Nephron progenitor cell (in vitro differentiated cells): ENCODE data around the gene DPP3.

ENCODE experiments used
- DNase-seq: peaks from one replicate; pipeline ENCODE4 v3.0.0; 2021
- H3K27ac Mint-ChIP-seq: 2 replicates; pipeline ENCODE4 v1.8.0; 2021; ENCODE audit warnings: mild to moderate bottlenecking, moderate library complexity, mixed read lengths
- H3K27me3 Mint-ChIP-seq: 2 replicates; pipeline ENCODE4 v1.8.0; 2021; ENCODE audit warnings: mild to moderate bottlenecking, low read depth, mixed read lengths; ENCODE audit not compliant: poor library complexity
- H3K36me3 Mint-ChIP-seq: 2 replicates; pipeline ENCODE4 v1.8.0; 2021; ENCODE audit warnings: low read depth, mixed read lengths
- H3K4me1 Mint-ChIP-seq: 2 replicates; pipeline ENCODE4 v1.8.0; 2021; ENCODE audit warnings: mixed read lengths
- H3K4me3 Mint-ChIP-seq: 2 replicates; pipeline ENCODE4 v1.8.0; 2021; ENCODE audit warnings: mild to moderate bottlenecking, moderate library complexity, mixed read lengths
- H3K9me3 Mint-ChIP-seq: 2 replicates; pipeline ENCODE4 v1.8.0; 2021; ENCODE audit warnings: mild to moderate bottlenecking, moderate library complexity, mixed read lengths
- TF ChIP-seq, protein P1 (sequence below): fragments of 200-600 bp; sonication (generic); IDR thresholded peaks from 2 replicates; pipeline ENCODE4 v1.5.0; 2021; ENCODE audit warnings: antibody characterized with exemption

Gene DPP3

DNA sequence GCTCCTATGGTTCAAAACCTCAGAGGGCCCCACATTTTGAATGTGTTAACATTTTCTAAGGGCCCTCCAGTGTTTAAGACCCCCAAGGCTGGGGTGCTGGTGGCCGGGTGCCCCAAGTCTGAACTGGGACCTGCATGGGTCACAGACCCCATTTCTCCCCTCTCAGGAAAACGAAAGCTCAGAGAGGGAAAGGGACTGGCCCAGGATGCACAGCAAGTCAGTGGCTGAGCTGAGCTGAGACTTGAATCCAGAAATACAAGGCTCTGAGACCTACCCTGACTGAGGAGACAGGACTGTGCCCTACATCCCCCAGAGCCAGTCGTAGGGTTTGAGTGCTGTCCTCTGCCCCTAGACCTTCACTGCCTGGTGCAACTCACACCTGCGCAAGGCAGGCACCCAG, 70.7 kb downstream of the DPP3 start:
- DNase-seq = no peak
- Mint-ChIP-seq H3K9me3 (no peaks in the 10 kb centered on the region), H3K4me1 (peaks cover 41% of the 10 kb centered on the region), H3K27ac (no peak overlapping the region), H3K36me3 (peaks cover 36% of the 10 kb centered on the region), H3K4me3 (no peak overlapping the region), H3K27me3 (no peaks in the 10 kb centered on the region)
- TF ChIP-seq, protein P1, sequence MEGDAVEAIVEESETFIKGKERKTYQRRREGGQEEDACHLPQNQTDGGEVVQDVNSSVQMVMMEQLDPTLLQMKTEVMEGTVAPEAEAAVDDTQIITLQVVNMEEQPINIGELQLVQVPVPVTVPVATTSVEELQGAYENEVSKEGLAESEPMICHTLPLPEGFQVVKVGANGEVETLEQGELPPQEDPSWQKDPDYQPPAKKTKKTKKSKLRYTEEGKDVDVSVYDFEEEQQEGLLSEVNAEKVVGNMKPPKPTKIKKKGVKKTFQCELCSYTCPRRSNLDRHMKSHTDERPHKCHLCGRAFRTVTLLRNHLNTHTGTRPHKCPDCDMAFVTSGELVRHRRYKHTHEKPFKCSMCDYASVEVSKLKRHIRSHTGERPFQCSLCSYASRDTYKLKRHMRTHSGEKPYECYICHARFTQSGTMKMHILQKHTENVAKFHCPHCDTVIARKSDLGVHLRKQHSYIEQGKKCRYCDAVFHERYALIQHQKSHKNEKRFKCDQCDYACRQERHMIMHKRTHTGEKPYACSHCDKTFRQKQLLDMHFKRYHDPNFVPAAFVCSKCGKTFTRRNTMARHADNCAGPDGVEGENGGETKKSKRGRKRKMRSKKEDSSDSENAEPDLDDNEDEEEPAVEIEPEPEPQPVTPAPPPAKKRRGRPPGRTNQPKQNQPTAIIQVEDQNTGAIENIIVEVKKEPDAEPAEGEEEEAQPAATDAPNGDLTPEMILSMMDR = no peak

GRCh38 chr11:66554602-66555001, 74.4 kb downstream of the DPP3 start:
- Mint-ChIP-seq H3K4me3 (no peak overlapping the region), H3K9me3 (no peaks in the 10 kb centered on the region), H3K27ac (no peak overlapping the region), H3K27me3 (no peaks in the 10 kb centered on the region), H3K4me1 (peaks cover 11% of the 10 kb centered on the region), H3K36me3 (peaks cover 55% of the 10 kb centered on the region)
- TF ChIP-seq, protein P1 = no peak
- DNase-seq = no peak

GRCh38 chr11:66555416-66555815, 75.2 kb downstream of the DPP3 start:
- no peak for DNase-seq
- Mint-ChIP-seq H3K4me3 (no peak overlapping the region), H3K27ac (no peak overlapping the region), H3K4me1 (peaks cover 3% of the 10 kb centered on the region), H3K27me3 (no peaks in the 10 kb centered on the region), H3K9me3 (no peaks in the 10 kb centered on the region), H3K36me3 (peaks cover 53% of the 10 kb centered on the region)
- TF ChIP-seq, protein P1 = no peak

DNA sequence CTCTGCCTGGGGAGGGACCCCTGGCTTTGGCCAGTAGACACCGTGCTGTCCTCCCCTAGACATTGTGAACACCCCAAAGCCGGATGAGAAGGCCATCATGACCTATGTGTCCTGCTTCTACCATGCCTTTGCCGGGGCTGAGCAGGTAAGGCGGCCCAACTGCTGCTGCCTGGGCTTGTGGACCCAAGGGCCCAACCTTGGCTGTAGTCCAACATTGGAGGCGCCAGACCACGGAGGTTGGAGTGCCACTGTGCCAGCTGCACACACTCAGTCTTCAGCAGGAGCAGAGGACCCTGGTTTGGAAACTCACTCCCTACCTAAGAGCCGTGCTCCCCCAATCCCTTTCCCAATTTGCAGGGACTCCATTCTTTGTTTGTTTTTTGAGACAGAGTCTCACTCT, 75.9 kb downstream of the DPP3 start:
- Mint-ChIP-seq H3K4me1 (no peaks in the 10 kb centered on the region), H3K4me3 (no peak overlapping the region), H3K36me3 (peaks cover 53% of the 10 kb centered on the region), H3K9me3 (no peaks in the 10 kb centered on the region), H3K27ac (no peak overlapping the region), H3K27me3 (no peaks in the 10 kb centered on the region)
- TF ChIP-seq, protein P1 = no peak
- no peak for DNase-seq

- TF ChIP-seq, protein P1 = no peak
- DNase-seq = no peak
- Mint-ChIP-seq H3K4me1 (no peaks in the 10 kb centered on the region), H3K27me3 (no peaks in the 10 kb centered on the region), H3K9me3 (no peaks in the 10 kb centered on the region), H3K4me3 (no peak overlapping the region), H3K27ac (no peak overlapping the region), H3K36me3 (peaks cover 51% of the 10 kb centered on the region)
Measured at GRCh38 chr11:66557733-66558326, 77.6 kb downstream of the DPP3 start.
